ENCODE results near the gene DLL4.

Gene DLL4

GRCh38 chr15:40934457-40934856 is 5.3 kb downstream of the DLL4 start:
- no peak for TF ChIP-seq CTCF (IDR thresholded peaks at IDR 0.05; ENCODE audit: low read depth, low read length)
- DNase-seq (ENCODE audit: extremely low read depth, low read depth), result no peak

GRCh38 chr15:40936234-40936708 is 7.1 kb downstream of the DLL4 start:
- TF ChIP-seq CTCF (IDR thresholded peaks at IDR 0.05; ENCODE audit: low read depth, low read length), result no peak
- DNase-seq (ENCODE audit: extremely low read depth, low read depth), result no peak

- TF ChIP-seq CTCF (IDR thresholded peaks at IDR 0.05; ENCODE audit: low read depth, low read length), result no peak
- no peak for DNase-seq (ENCODE audit: extremely low read depth, low read depth)
These were observed 7.8 kb downstream of the DLL4 start for GRCh38 chr15:40936709-40937666.

- no peak; the same call in 1 of the 2 replicates for TF ChIP-seq CTCF (IDR thresholded peaks at IDR 0.05; ENCODE audit: low read depth, low read length)
- no peak for DNase-seq (ENCODE audit: extremely low read depth, low read depth)
These were observed 8.8 kb downstream of the DLL4 start for GRCh38 chr15:40937762-40938535.

- no peak for TF ChIP-seq CTCF (IDR thresholded peaks at IDR 0.05; ENCODE audit: low read depth, low read length)
- DNase-seq (ENCODE audit: extremely low read depth, low read depth), result no peak
These were observed 9.4 kb downstream of the DLL4 start for GRCh38 chr15:40938536-40938870.

- DNase-seq (ENCODE audit: extremely low read depth, low read depth), result no peak
- TF ChIP-seq CTCF (IDR thresholded peaks at IDR 0.05; ENCODE audit: low read depth, low read length), result no peak
These were observed 11.2 kb downstream of the DLL4 start for GRCh38 chr15:40940296-40940801.

All from AG09319 (cell line).